ENCODE results near the gene TAS2R20. TPM values are rescaled to one million over a fixed set of nuclear protein-coding genes. Genes with fewer than 3 reads are reported as not detected.

The TAS2R20 gene
- total and polyA plus RNA-seq, 2 of the 13 experiments (the other 11 are each of a cell fraction or from before 2014, with no cell fraction given): 0.54 to 2.9 TPM

DNA sequence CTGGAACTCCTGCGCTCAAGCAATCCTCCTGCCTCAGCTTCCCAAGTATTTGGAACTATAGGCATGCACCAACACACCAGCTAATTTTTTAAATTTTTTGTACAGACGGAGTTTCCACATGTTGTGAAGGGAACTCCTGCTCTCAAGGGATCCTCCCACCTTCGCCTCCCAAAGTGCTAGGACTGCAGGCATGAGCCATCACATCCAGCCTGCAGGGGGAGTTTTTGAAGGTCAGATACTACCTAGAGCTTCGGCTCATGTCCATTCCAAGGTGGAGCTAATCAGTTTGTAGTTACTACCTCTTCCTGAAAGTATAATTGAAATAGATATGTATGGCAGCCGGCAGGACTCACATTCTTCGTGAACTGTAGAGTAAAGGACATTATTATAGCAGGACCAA is 28.0 kb upstream of the TAS2R20 start:
- peaks cover 28% of the 10 kb centered on the region for H3K4me1 ChIP-seq (ENCODE audit: insufficient read depth, low read length)
- DNase-seq (ENCODE audit: low spot score) (no peak), FAIRE-seq (no peak), ATAC-seq (peak; percentile 68)
- BruUV-seq (replicated peaks): no TSS peak
- H3K9me3 ChIP-seq (ENCODE audit: low read length): no peaks in the 10 kb centered on the region
- ChIA-PET CTCF (ENCODE audit: low intra/inter-chr PET ratio, low total read pairs) (no interaction called here), POLR2A (interaction anchor here (0.6 to 1.4 kb wide), 2 partner anchors 145 to 146 kb away, joined by 3 read pairs; partner anchors contain the start of gene SMIM10L1)
- H3K4me3 ChIP-seq (replicated peaks in 1 of 3; ENCODE audit: insufficient read depth in 1 of 3, low read depth in 2 of 3, low read length in 3 of 3): no peak overlapping the region
- in situ Hi-C loops (cut with HindIII; ENCODE audit: extremely low pct_ligation_motif_present, low pct_unique_long_range_greater_than_20kb): no loop called here
- H3K79me2 ChIP-seq (ENCODE audit: insufficient read depth, low read length): no peaks in the 10 kb centered on the region
- no peak overlapping the region for H3K9ac ChIP-seq (ENCODE audit: insufficient read depth, low read depth, low read length)
- intact Hi-C loops (cut with micrococcal nuclease; ENCODE audit: unreplicated experiment): no loop called here
- H3K36me3 ChIP-seq (replicated peaks in 1 of 2; ENCODE audit: control insufficient read depth in 1 of 2, insufficient read depth in 2 of 2, low read length in 2 of 2): peaks cover 3 to 13% of the 10 kb centered on the region in 2 experiments; a peak in 3 of 5 replicates
- 88% methylated on average over 6 of the region's 6 CpGs for WGBS (ENCODE audit: low lambda C conversion rate)
- H3K27me3 ChIP-seq (ENCODE audit: control insufficient read depth in 1 of 2, insufficient read depth in 2 of 2, low read length in 2 of 2): no peaks in the 10 kb centered on the region
- no peak overlapping the region for H3K4me2 ChIP-seq (ENCODE audit: low read depth, low read length)
- no peak overlapping the region for H3K27ac ChIP-seq (ENCODE audit: extremely low read length, insufficient read depth, low read length)
- no peaks in the 10 kb centered on the region for H4K20me1 ChIP-seq (ENCODE audit: insufficient read depth, low read length)
- TF ChIP-seq, protein P1, sequence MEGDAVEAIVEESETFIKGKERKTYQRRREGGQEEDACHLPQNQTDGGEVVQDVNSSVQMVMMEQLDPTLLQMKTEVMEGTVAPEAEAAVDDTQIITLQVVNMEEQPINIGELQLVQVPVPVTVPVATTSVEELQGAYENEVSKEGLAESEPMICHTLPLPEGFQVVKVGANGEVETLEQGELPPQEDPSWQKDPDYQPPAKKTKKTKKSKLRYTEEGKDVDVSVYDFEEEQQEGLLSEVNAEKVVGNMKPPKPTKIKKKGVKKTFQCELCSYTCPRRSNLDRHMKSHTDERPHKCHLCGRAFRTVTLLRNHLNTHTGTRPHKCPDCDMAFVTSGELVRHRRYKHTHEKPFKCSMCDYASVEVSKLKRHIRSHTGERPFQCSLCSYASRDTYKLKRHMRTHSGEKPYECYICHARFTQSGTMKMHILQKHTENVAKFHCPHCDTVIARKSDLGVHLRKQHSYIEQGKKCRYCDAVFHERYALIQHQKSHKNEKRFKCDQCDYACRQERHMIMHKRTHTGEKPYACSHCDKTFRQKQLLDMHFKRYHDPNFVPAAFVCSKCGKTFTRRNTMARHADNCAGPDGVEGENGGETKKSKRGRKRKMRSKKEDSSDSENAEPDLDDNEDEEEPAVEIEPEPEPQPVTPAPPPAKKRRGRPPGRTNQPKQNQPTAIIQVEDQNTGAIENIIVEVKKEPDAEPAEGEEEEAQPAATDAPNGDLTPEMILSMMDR (CRISPR knock-in tag; IDR thresholded peaks at IDR 0.05): 0 out of 2 replicates have a peak, but pooled peaks have one; percentile 6
- no peak for TF ChIP-seq ZNF629 (CRISPR knock-in tag; conservative IDR thresholded peaks at IDR 0.05)
- H2AFZ ChIP-seq (ENCODE audit: low read length): no peak overlapping the region

DNA sequence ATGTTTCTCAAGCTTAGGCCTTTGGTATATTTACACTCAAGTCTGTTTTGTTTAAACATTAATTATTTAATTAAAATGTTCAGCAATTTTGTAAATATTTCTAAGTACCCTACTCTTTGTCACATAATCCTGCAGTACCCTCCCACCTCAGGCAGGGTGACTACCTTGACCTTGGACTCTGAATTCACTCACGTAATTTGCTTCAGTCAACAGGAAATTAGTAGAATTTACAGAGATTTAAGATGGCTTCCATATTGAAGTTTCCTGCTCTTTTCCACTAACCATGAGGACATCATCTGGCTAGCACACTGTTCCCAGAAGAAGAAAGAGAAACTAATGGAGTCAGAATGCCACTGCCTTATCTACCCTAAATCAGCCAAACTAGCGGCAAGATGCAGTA is 25.3 kb upstream of the TAS2R20 start:
- ChIA-PET CTCF (ENCODE audit: low intra/inter-chr PET ratio, low total read pairs) (no interaction called here), POLR2A (interaction anchor here (1.3 kb wide), 1 partner anchor 148 kb away, joined by 3 read pairs; the partner anchor contains the start of gene SMIM10L1)
- H3K9me3 ChIP-seq (ENCODE audit: low read length): no peaks in the 10 kb centered on the region
- H4K20me1 ChIP-seq (ENCODE audit: insufficient read depth, low read length): no peaks in the 10 kb centered on the region
- no peaks in the 10 kb centered on the region for H3K27me3 ChIP-seq (ENCODE audit: control insufficient read depth in 1 of 2, insufficient read depth in 2 of 2, low read length in 2 of 2)
- peaks cover 28% of the 10 kb centered on the region for H3K4me1 ChIP-seq (ENCODE audit: insufficient read depth, low read length)
- no peak overlapping the region for H2AFZ ChIP-seq (ENCODE audit: low read length)
- 68% methylated on average over 2 of the region's 2 CpGs for WGBS (ENCODE audit: low lambda C conversion rate)
- H3K4me2 ChIP-seq (ENCODE audit: low read depth, low read length): no peak overlapping the region
- ATAC-seq: no peak; the same call in 2 of the 3 replicates
- BruUV-seq (replicated peaks): no TSS peak
- peak; percentile 21 for DNase-seq (ENCODE audit: low spot score)
- H3K36me3 ChIP-seq (replicated peaks in 1 of 2; ENCODE audit: control insufficient read depth in 1 of 2, insufficient read depth in 2 of 2, low read length in 2 of 2): peaks cover 3 to 13% of the 10 kb centered on the region in 2 experiments; a peak in 3 of 5 replicates
- peak overlapping the region; percentile 29 for H3K27ac ChIP-seq (ENCODE audit: extremely low read length, insufficient read depth, low read length)
- in situ Hi-C loops (cut with HindIII; ENCODE audit: extremely low pct_ligation_motif_present, low pct_unique_long_range_greater_than_20kb): no loop called here
- intact Hi-C loops (cut with micrococcal nuclease; ENCODE audit: unreplicated experiment): no loop called here
- no peak overlapping the region for H3K4me3 ChIP-seq (replicated peaks in 1 of 3; ENCODE audit: insufficient read depth in 1 of 3, low read depth in 2 of 3, low read length in 3 of 3)
- H3K79me2 ChIP-seq (ENCODE audit: insufficient read depth, low read length): no peaks in the 10 kb centered on the region
- H3K9ac ChIP-seq (ENCODE audit: insufficient read depth, low read depth, low read length): no peak overlapping the region
- no peak for FAIRE-seq
- peak; percentile 34; the same call in 1 of the 2 replicates for TF ChIP-seq FOXP4 (CRISPR knock-in tag; IDR thresholded peaks at IDR 0.05)
- peak; percentile 55 for TF ChIP-seq MED1 (CRISPR knock-in tag; IDR thresholded peaks at IDR 0.05)
- TF ChIP-seq POGZ (CRISPR knock-in tag; IDR thresholded peaks at IDR 0.05): peak; percentile 90
- no peak for TF ChIP-seq POGK (CRISPR knock-in tag; conservative IDR thresholded peaks at IDR 0.05)
- TF ChIP-seq ZNF598 (CRISPR knock-in tag; IDR thresholded peaks at IDR 0.05; ENCODE audit: borderline replicate concordance): no peak
- TF ChIP-seq, protein P2, sequence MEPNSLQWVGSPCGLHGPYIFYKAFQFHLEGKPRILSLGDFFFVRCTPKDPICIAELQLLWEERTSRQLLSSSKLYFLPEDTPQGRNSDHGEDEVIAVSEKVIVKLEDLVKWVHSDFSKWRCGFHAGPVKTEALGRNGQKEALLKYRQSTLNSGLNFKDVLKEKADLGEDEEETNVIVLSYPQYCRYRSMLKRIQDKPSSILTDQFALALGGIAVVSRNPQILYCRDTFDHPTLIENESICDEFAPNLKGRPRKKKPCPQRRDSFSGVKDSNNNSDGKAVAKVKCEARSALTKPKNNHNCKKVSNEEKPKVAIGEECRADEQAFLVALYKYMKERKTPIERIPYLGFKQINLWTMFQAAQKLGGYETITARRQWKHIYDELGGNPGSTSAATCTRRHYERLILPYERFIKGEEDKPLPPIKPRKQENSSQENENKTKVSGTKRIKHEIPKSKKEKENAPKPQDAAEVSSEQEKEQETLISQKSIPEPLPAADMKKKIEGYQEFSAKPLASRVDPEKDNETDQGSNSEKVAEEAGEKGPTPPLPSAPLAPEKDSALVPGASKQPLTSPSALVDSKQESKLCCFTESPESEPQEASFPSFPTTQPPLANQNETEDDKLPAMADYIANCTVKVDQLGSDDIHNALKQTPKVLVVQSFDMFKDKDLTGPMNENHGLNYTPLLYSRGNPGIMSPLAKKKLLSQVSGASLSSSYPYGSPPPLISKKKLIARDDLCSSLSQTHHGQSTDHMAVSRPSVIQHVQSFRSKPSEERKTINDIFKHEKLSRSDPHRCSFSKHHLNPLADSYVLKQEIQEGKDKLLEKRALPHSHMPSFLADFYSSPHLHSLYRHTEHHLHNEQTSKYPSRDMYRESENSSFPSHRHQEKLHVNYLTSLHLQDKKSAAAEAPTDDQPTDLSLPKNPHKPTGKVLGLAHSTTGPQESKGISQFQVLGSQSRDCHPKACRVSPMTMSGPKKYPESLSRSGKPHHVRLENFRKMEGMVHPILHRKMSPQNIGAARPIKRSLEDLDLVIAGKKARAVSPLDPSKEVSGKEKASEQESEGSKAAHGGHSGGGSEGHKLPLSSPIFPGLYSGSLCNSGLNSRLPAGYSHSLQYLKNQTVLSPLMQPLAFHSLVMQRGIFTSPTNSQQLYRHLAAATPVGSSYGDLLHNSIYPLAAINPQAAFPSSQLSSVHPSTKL (CRISPR knock-in tag; IDR thresholded peaks at IDR 0.05): peak; percentile 54; the same call in 1 of the 2 replicates

Data from HepG2 (cell line).